Uterus (tissue), 2 donors: ENCODE measurements around the gene RIMBP3C.
"Not testable (repeated sequence)": the region's sequence is repeated elsewhere in the genome, so short reads cannot be mapped to it uniquely, and the experiment has no call there.

Source experiments
- CTCF ChIP-seq, 4 experiments: fragments of 200-600 bp in 2 of 4; fragments of 450-650 bp in 2 of 4; sonication (generic) in 2 of 4; IDR thresholded peaks; one replicate each; pipeline ENCODE4 v1.5.1; 2016 to 2019; ENCODE audit warnings: antibody characterized with exemption in 4 of 4, mild to moderate bottlenecking in 2 of 4, moderate library complexity in 1 of 4
- POLR2A ChIP-seq, 2 donors: fragments of 450-650 bp; IDR thresholded peaks; one replicate each; pipeline ENCODE4 v1.6.1; 2016; ENCODE audit warnings: antibody characterized with exemption in 2 of 2, mild to moderate bottlenecking in 1 of 2, moderate library complexity in 1 of 2

GRCh38 chr22:21550678-21551047 lies 598 bp downstream of the RIMBP3C start:
- TF ChIP-seq POLR2A, CTCF (IDR thresholded peaks at IDR 0.05): not testable (repeated sequence)
